ENCODE results near the gene DNAJB13.

DNAJB13 gene

GRCh38 chr11:73942010-73942409 lies 8.8 kb upstream of the DNAJB13 start:
- H3K27ac ChIP-seq: no peak overlapping the region
- TF ChIP-seq ZFX (IDR thresholded peaks at IDR 0.05; ENCODE audit: borderline replicate concordance) (no peak), CTCF (IDR thresholded peaks at IDR 0.05) (no peak)

- H3K27ac ChIP-seq: no peak overlapping the region
- TF ChIP-seq ZFX (IDR thresholded peaks at IDR 0.05; ENCODE audit: borderline replicate concordance) (no peak), CTCF (IDR thresholded peaks at IDR 0.05) (no peak)
Measured at GRCh38 chr11:73944085-73944484, 6.7 kb upstream of the DNAJB13 start.

GRCh38 chr11:73944901-73945300 lies 5.9 kb upstream of the DNAJB13 start:
- TF ChIP-seq CTCF (IDR thresholded peaks at IDR 0.05) (no peak), ZFX (IDR thresholded peaks at IDR 0.05; ENCODE audit: borderline replicate concordance) (no peak)
- H3K27ac ChIP-seq: no peak overlapping the region

- H3K27ac ChIP-seq: no peak overlapping the region
- TF ChIP-seq ZFX (IDR thresholded peaks at IDR 0.05; ENCODE audit: borderline replicate concordance) (no peak), CTCF (IDR thresholded peaks at IDR 0.05) (no peak)
Measured at GRCh38 chr11:73945396-73945795, 5.4 kb upstream of the DNAJB13 start.

GRCh38 chr11:73946798-73947458 lies 3.9 kb upstream of the DNAJB13 start:
- no peak overlapping the region for H3K27ac ChIP-seq
- TF ChIP-seq CTCF (IDR thresholded peaks at IDR 0.05): no peak
- no peak for TF ChIP-seq ZFX (IDR thresholded peaks at IDR 0.05; ENCODE audit: borderline replicate concordance)

DNA sequence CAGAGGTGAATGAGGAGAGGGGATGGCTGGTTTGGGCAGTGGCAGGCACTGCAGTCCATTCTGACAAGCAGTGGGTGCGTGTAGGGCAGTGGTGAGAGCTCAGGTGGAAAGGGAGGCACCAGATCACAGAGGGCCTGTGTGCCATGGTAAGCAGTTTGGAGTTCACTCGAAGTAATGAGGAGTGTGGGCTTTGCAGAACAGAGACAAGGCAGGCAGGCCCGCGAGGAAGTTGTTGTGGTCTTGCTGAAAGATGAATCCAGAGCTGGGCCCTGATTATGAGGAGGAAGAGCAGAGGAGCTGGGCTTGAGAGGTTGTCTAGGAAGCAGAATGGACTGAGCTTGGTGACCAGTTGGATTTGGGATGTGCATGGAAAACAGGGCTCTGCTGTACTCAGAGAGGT lies 1.6 kb upstream of the DNAJB13 start:
- no peak for TF ChIP-seq CTCF (IDR thresholded peaks at IDR 0.05)
- H3K27ac ChIP-seq: no peak overlapping the region

- H3K27ac ChIP-seq: no peak overlapping the region
- TF ChIP-seq CTCF (IDR thresholded peaks at IDR 0.05) (no peak), ZFX (IDR thresholded peaks at IDR 0.05; ENCODE audit: borderline replicate concordance) (no peak)
Measured at GRCh38 chr11:73949912-73950311, 914 bp upstream of the DNAJB13 start.
